Parathyroid adenoma (tissue), 2 donors: Measurements from ENCODE around the gene USP28.

Experiments used
- H2AFZ ChIP-seq: fragments of 300-600 bp; sonication (generic); one replicate; pipeline ENCODE4 v1.7.0; 2017; ENCODE audit warnings: antibody characterized with exemption, mild to moderate bottlenecking
- H3K27ac ChIP-seq: fragments of 300-600 bp; sonication (generic); one replicate; pipeline ENCODE4 v1.7.0; 2017
- H3K27me3 ChIP-seq: fragments of 300-600 bp; sonication (generic); one replicate; pipeline ENCODE4 v1.7.0; 2017; ENCODE audit warnings: low read length; ENCODE audit not compliant: control insufficient read depth, insufficient read depth
- H3K36me3 ChIP-seq: fragments of 300-600 bp; sonication (generic); one replicate; pipeline ENCODE4 v1.7.0; 2017; ENCODE audit warnings: low read length; ENCODE audit not compliant: control insufficient read depth, insufficient read depth
- H3K4me1 ChIP-seq: fragments of 300-600 bp; sonication (generic); one replicate; pipeline ENCODE4 v1.7.0; 2017; ENCODE audit warnings: control low read depth
- H3K4me2 ChIP-seq: fragments of 300-600 bp; sonication (generic); one replicate; pipeline ENCODE4 v1.7.0; 2017; ENCODE audit warnings: low read length
- H3K4me3 ChIP-seq: fragments of 300-600 bp; sonication (generic); one replicate; pipeline ENCODE4 v1.7.0; 2017; ENCODE audit warnings: low read depth, low read length
- H3K79me2 ChIP-seq: fragments of 300-600 bp; sonication (generic); one replicate; pipeline ENCODE4 v1.7.0; 2017; ENCODE audit warnings: control low read depth
- H3K9ac ChIP-seq: fragments of 300-600 bp; sonication (generic); one replicate; pipeline ENCODE4 v1.7.0; 2017; ENCODE audit warnings: mild to moderate bottlenecking
- H3K9me3 ChIP-seq: fragments of 300-600 bp; sonication (generic); one replicate; pipeline ENCODE4 v1.7.0; 2017; ENCODE audit warnings: low read length; ENCODE audit not compliant: control insufficient read depth
- CTCF ChIP-seq: fragments of 300-600 bp; sonication (generic); IDR thresholded peaks from one replicate; pipeline ENCODE4 v1.7.0; 2017; ENCODE audit warnings: antibody characterized with exemption, mild to moderate bottlenecking
- donor health status: primary hyperparathyroidism.

Gene USP28

GRCh38 chr11:113904379-113905101 lies 29.2 kb upstream of the USP28 start, which contains the start of gene HTR3B:
TSS of gene HTR3B (plus strand) at chr11:113904796. CDS start at chr11:113904934, 138 bp downstream.
- Histone ChIP-seq H3K27ac (no peak within 1 kb of the TSS), H3K36me3 (no peaks in the 10 kb centered on the region), H3K4me1 (no peaks in the 10 kb centered on the region), H3K4me2 (no peak within 1 kb of the TSS), H3K79me2 (no peaks in the 10 kb centered on the region), H3K9ac (no peak within 1 kb of the TSS), H3K4me3 (no peak within 1 kb of the TSS), H3K27me3 (no peaks in the 10 kb centered on the region), H3K9me3 (no peaks in the 10 kb centered on the region), H2AFZ (no peak within 1 kb of the TSS)
- TF ChIP-seq CTCF: no peak

- Histone ChIP-seq H3K36me3 (no peaks in the 10 kb centered on the region), H3K4me2 (no peak overlapping the region), H3K9me3 (no peaks in the 10 kb centered on the region), H3K27ac (no peak overlapping the region), H3K4me1 (no peaks in the 10 kb centered on the region), H3K9ac (no peak overlapping the region), H3K79me2 (no peaks in the 10 kb centered on the region), H3K27me3 (no peaks in the 10 kb centered on the region), H2AFZ (no peak overlapping the region), H3K4me3 (no peak overlapping the region)
- no peak for TF ChIP-seq CTCF
These were observed 25.8 kb upstream of the USP28 start for GRCh38 chr11:113901141-113901540.

GRCh38 chr11:113896156-113896879 lies 20.9 kb upstream of the USP28 start:
- Histone ChIP-seq H3K27ac (no peak overlapping the region), H3K4me1 (peaks cover 3% of the 10 kb centered on the region), H3K9me3 (no peaks in the 10 kb centered on the region), H3K36me3 (no peaks in the 10 kb centered on the region), H3K4me2 (no peak overlapping the region), H2AFZ (no peak overlapping the region), H3K9ac (no peak overlapping the region), H3K4me3 (no peak overlapping the region), H3K27me3 (no peaks in the 10 kb centered on the region), H3K79me2 (no peaks in the 10 kb centered on the region)
- peak; percentile 53 for TF ChIP-seq CTCF

GRCh38 chr11:113895367-113896155 lies 20.2 kb upstream of the USP28 start:
- Histone ChIP-seq H3K4me2 (no peak overlapping the region), H3K9me3 (no peaks in the 10 kb centered on the region), H3K27me3 (no peaks in the 10 kb centered on the region), H3K79me2 (no peaks in the 10 kb centered on the region), H3K4me3 (no peak overlapping the region), H2AFZ (peak overlapping the region; percentile 41), H3K4me1 (peaks cover 3% of the 10 kb centered on the region), H3K36me3 (no peaks in the 10 kb centered on the region), H3K27ac (no peak overlapping the region), H3K9ac (no peak overlapping the region)
- TF ChIP-seq CTCF: no peak
